AG10803 (cell line): ENCODE measurements around the gene PSMB10.

Experiments
- DNase-seq: peaks from one replicate; pipeline ENCODE4 v3.0.0; 2010; ENCODE audit warnings: low read depth
- H3K4me3 ChIP-seq: 2 replicates; pipeline ENCODE4 v1.5.1; 2011; ENCODE audit warnings: mild to moderate bottlenecking, low read length, control low read depth
- CTCF ChIP-seq: conservative IDR thresholded peaks from 2 replicates; pipeline ENCODE4 v1.5.1; 2011; ENCODE audit warnings: mild to moderate bottlenecking, low read length, control low read depth, inconsistent platforms

PSMB10 gene

GRCh38 chr16:67966549-67967182 is 30.0 kb upstream of the PSMB10 start:
- TF ChIP-seq CTCF, result no peak
- peak overlapping the region; percentile 99 for H3K4me3 ChIP-seq
- peak; percentile 68 for DNase-seq

GRCh38 chr16:67965668-67966548 is 29.3 kb upstream of the PSMB10 start:
- peak; percentile 46 for DNase-seq
- TF ChIP-seq CTCF, result no peak
- peak overlapping the region; percentile 99 for H3K4me3 ChIP-seq

- peak overlapping the region; percentile 3; the same call in 1 of the 2 replicates for H3K4me3 ChIP-seq
- no peak for TF ChIP-seq CTCF
- no peak for DNase-seq
Observed at GRCh38 chr16:67964477-67965131, 28.0 kb upstream of the PSMB10 start.

GRCh38 chr16:67963662-67964321 is 27.1 kb upstream of the PSMB10 start:
- no peak for TF ChIP-seq CTCF
- no peak overlapping the region for H3K4me3 ChIP-seq
- no peak for DNase-seq

- DNase-seq, result no peak
- no peak overlapping the region for H3K4me3 ChIP-seq
- no peak for TF ChIP-seq CTCF
Observed at GRCh38 chr16:67963292-67963661, 26.6 kb upstream of the PSMB10 start.

GRCh38 chr16:67962135-67962534 is 25.5 kb upstream of the PSMB10 start:
- TF ChIP-seq CTCF, result no peak
- H3K4me3 ChIP-seq, result no peak overlapping the region
- DNase-seq, result no peak
